CD14-positive monocyte (primary cell): ENCODE measurements around the gene PKNOX2. TPM values are rescaled to one million over a fixed set of nuclear protein-coding genes. Genes with fewer than 3 reads are reported as not detected.

Experiments used
- DNase-seq, 3 donors: peaks; one replicate each; pipeline ENCODE4 v3.0.0-alpha.2; 2011 to 2022
- H2AFZ ChIP-seq: 2 replicates; pipeline ENCODE4 v1.6.0; 2012; ENCODE audit warnings: mild to moderate bottlenecking, low read depth, low read length, inconsistent platforms; ENCODE audit not compliant: insufficient read depth, poor library complexity, severe bottlenecking
- H3K27ac ChIP-seq, 2 donors: 1 replicate in 1 of 2; 2 replicates in 1 of 2; pipeline ENCODE4 v1.5.1; 2012 to 2013; ENCODE audit warnings: low read length in 2 of 2, control low read depth in 1 of 2, inconsistent platforms in 1 of 2, low read depth in 1 of 2, mild to moderate bottlenecking in 1 of 2
- H3K27me3 ChIP-seq, 2 donors: one replicate each; pipeline versions ENCODE4 v1.6.0 to v1.6.1; 2011 to 2013; ENCODE audit warnings: low read length in 2 of 2; ENCODE audit not compliant: control insufficient read depth in 2 of 2, insufficient read depth in 2 of 2
- H3K36me3 ChIP-seq, 2 donors: replicated peaks in 1 of 2; 1 replicate in 1 of 2; 2 replicates in 1 of 2; pipeline versions ENCODE4 v1.5.1 to v1.6.1; 2012 to 2013; ENCODE audit warnings: low read length in 2 of 2, control low read depth in 1 of 2, inconsistent platforms in 1 of 2, mild to moderate bottlenecking in 1 of 2; ENCODE audit not compliant: insufficient read depth in 2 of 2, control insufficient read depth in 1 of 2
- H3K4me1 ChIP-seq, 2 donors: 1 replicate in 1 of 2; 2 replicates in 1 of 2; pipeline versions ENCODE4 v1.5.1 to v1.6.1; 2012 to 2013; ENCODE audit warnings: low read length in 2 of 2, control low read depth in 1 of 2, inconsistent platforms in 1 of 2, mild to moderate bottlenecking in 1 of 2, moderate library complexity in 1 of 2; ENCODE audit not compliant: insufficient read depth in 2 of 2, control insufficient read depth in 1 of 2
- H3K4me2 ChIP-seq: replicated peaks from 2 replicates; pipeline ENCODE3; 2012; ENCODE audit warnings: low read length, moderate library complexity, mild to moderate bottlenecking; ENCODE audit not compliant: poor library complexity, severe bottlenecking; ENCODE audit errors: extremely low read depth
- H3K4me3 ChIP-seq, 3 experiments: fragments of 200-600 bp in 1 of 3; sonication (generic) in 1 of 3; replicated peaks in 1 of 3; 1 replicate in 2 of 3; 2 replicates in 1 of 3; pipeline ENCODE4 v1.5.1; 2011 to 2013; ENCODE audit warnings: low read length in 3 of 3, mild to moderate bottlenecking in 3 of 3, control low read depth in 2 of 3, low read depth in 2 of 3, inconsistent platforms in 1 of 3, moderate library complexity in 1 of 3
- H3K79me2 ChIP-seq: 2 replicates; pipeline ENCODE4 v1.6.0; 2012; ENCODE audit warnings: mild to moderate bottlenecking, control low read depth, inconsistent platforms, low read length, moderate library complexity; ENCODE audit not compliant: insufficient read depth
- H3K9ac ChIP-seq: 2 replicates; pipeline ENCODE4 v1.6.0; 2017; ENCODE audit warnings: low read length, mild to moderate bottlenecking; ENCODE audit not compliant: insufficient read depth, poor library complexity, severe bottlenecking
- H3K9me3 ChIP-seq, 2 donors: replicated peaks in 1 of 2; 1 replicate in 1 of 2; 2 replicates in 1 of 2; pipeline versions ENCODE4 v1.5.1 to v1.6.1; 2012 to 2013; ENCODE audit warnings: low read length in 2 of 2, control low read depth in 1 of 2; ENCODE audit not compliant: control insufficient read depth in 1 of 2, insufficient read depth in 1 of 2
- H4K20me1 ChIP-seq: 2 replicates; pipeline ENCODE4 v1.6.0; 2012; ENCODE audit warnings: mild to moderate bottlenecking, low read length, control low read depth, moderate library complexity; ENCODE audit not compliant: insufficient read depth
- H3K27ac Mint-ChIP-seq, 7 donors: one replicate each; pipeline ENCODE4 v1.8.0; 2020; ENCODE audit warnings: mild to moderate bottlenecking in 7 of 7, mixed read lengths in 7 of 7, moderate library complexity in 6 of 7, inconsistent platforms in 2 of 7
- H3K27me3 Mint-ChIP-seq, 3 donors: one replicate each; pipeline ENCODE4 v1.8.0; 2021 to 2022; ENCODE audit warnings: low read depth in 3 of 3, mild to moderate bottlenecking in 3 of 3, mixed read lengths in 3 of 3, moderate library complexity in 3 of 3, inconsistent platforms in 1 of 3
- H3K36me3 Mint-ChIP-seq, 2 donors: one replicate each; pipeline ENCODE4 v1.8.0; 2020; ENCODE audit warnings: mixed read lengths in 2 of 2, inconsistent platforms in 1 of 2, mild to moderate bottlenecking in 1 of 2
- H3K4me1 Mint-ChIP-seq: one replicate; pipeline ENCODE4 v1.8.0; 2020; ENCODE audit warnings: mild to moderate bottlenecking, mixed read lengths
- H3K4me3 Mint-ChIP-seq, 2 donors: one replicate each; pipeline ENCODE4 v1.8.0; 2020; ENCODE audit warnings: mild to moderate bottlenecking in 2 of 2, mixed read lengths in 2 of 2, moderate library complexity in 1 of 2
- H3K9me3 Mint-ChIP-seq, 7 donors: one replicate each; pipeline ENCODE4 v1.8.0; 2020 to 2022; ENCODE audit warnings: mixed read lengths in 7 of 7, mild to moderate bottlenecking in 6 of 7, moderate library complexity in 6 of 7, inconsistent platforms in 2 of 7
- WGBS: methylation state at CpG from one replicate; pipeline ENCODE4 v1.1.5; 2013; ENCODE audit warnings: missing lambda C conversion rate; ENCODE audit not compliant: insufficient coverage; 5-methylcytosine and 5-hydroxymethylcytosine counted together
- intact Hi-C, 2 donors: fragments of 100-400 bp; cut with micrococcal nuclease; formaldehyde crosslinking; loops; one replicate each; pipeline versions ENCODE4 v1.15.0 to v1.15.1; 2023
- polyA plus RNA-seq, 3 donors: library from polyadenylated mRNA; depleted of rRNA in 1 of 3; unstranded in 2 of 3; stranded (reverse) in 1 of 3; fragments of 300-500 nt in 2 of 3; fragments of >200 nt in 1 of 3; fragmentation: Illumina TruSeq in 2 of 3; gene quantifications; 1 replicate in 2 of 3; 2 replicates in 1 of 3; pipeline ENCODE4 v1.2.3, GENCODE V29; 2012 to 2021
- TF ChIP-seq, protein P1 (sequence below): fragments of 200-600 bp; IDR thresholded peaks from one replicate; pipeline ENCODE4 v1.8.0; 2022; ENCODE audit warnings: antibody characterized with exemption, mild to moderate bottlenecking

The PKNOX2 gene
- polyA plus RNA-seq, 3 donors = not detected

- H3K9ac ChIP-seq = no peak overlapping the region
- H3K4me2 ChIP-seq = no peak overlapping the region
- no peak for DNase-seq
- Mint-ChIP-seq H3K9me3 (peaks cover 0 to 11% (median 2%) of the 10 kb centered on the region in 7 donors), H3K36me3 (no peaks in the 10 kb centered on the region), H3K4me1 (no peaks in the 10 kb centered on the region), H3K4me3 (no peak overlapping the region), H3K27ac (no peak overlapping the region), H3K27me3 (peaks cover 0 to 11% (median 2%) of the 10 kb centered on the region in 3 donors)
- no peak overlapping the region for H3K4me3 ChIP-seq
- H3K9me3 ChIP-seq = no peaks in the 10 kb centered on the region
- H3K79me2 ChIP-seq = no peaks in the 10 kb centered on the region
- H3K4me1 ChIP-seq = no peaks in the 10 kb centered on the region
- no peaks in the 10 kb centered on the region for H3K36me3 ChIP-seq
- 95% methylated on average over 4 of the region's 7 CpGs for WGBS
- TF ChIP-seq, protein P1, sequence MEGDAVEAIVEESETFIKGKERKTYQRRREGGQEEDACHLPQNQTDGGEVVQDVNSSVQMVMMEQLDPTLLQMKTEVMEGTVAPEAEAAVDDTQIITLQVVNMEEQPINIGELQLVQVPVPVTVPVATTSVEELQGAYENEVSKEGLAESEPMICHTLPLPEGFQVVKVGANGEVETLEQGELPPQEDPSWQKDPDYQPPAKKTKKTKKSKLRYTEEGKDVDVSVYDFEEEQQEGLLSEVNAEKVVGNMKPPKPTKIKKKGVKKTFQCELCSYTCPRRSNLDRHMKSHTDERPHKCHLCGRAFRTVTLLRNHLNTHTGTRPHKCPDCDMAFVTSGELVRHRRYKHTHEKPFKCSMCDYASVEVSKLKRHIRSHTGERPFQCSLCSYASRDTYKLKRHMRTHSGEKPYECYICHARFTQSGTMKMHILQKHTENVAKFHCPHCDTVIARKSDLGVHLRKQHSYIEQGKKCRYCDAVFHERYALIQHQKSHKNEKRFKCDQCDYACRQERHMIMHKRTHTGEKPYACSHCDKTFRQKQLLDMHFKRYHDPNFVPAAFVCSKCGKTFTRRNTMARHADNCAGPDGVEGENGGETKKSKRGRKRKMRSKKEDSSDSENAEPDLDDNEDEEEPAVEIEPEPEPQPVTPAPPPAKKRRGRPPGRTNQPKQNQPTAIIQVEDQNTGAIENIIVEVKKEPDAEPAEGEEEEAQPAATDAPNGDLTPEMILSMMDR = no peak
- no peak overlapping the region for H2AFZ ChIP-seq
- intact Hi-C loops = no loop called here
- no peaks in the 10 kb centered on the region for H3K27me3 ChIP-seq
- H3K27ac ChIP-seq = no peak overlapping the region
- H4K20me1 ChIP-seq = no peaks in the 10 kb centered on the region
Measured at GRCh38 chr11:125315079-125315740, 150.7 kb downstream of the PKNOX2 start.

DNA sequence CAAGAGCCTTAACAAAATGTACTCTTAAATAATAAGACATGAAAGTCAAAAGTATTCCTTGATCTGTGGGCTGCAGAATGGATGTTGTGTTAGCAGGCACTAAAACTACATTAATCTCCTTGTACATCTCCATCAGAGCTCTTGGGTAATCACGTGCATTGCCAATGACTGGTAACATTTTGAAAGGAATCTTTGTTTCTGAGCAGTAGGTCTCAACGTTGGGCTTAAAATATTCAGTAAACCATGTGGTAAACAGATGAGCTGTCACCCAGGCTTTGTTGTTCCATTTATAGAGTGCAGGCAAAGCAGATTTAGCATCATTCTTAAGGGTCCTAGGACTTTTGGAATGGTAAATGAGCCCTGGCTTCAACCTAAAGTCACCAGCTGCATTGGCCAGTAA is 152.9 kb downstream of the PKNOX2 start:
- Mint-ChIP-seq H3K4me1 (no peaks in the 10 kb centered on the region), H3K4me3 (no peak overlapping the region), H3K36me3 (no peaks in the 10 kb centered on the region), H3K27me3 (peaks cover 0 to 12% (median 2%) of the 10 kb centered on the region in 3 donors), H3K9me3 (peaks cover 0 to 11% (median 2%) of the 10 kb centered on the region in 7 donors), H3K27ac (no peak overlapping the region)
- Histone ChIP-seq H3K4me1 (no peaks in the 10 kb centered on the region), H3K79me2 (no peaks in the 10 kb centered on the region), H3K9ac (no peak overlapping the region), H4K20me1 (no peaks in the 10 kb centered on the region), H3K4me2 (no peak overlapping the region), H3K36me3 (no peaks in the 10 kb centered on the region), H3K9me3 (no peaks in the 10 kb centered on the region), H3K27ac (no peak overlapping the region), H3K4me3 (no peak overlapping the region), H2AFZ (no peak overlapping the region), H3K27me3 (no peaks in the 10 kb centered on the region)
- intact Hi-C loops = no loop called here
- 100% methylated on average over 2 of the region's 2 CpGs for WGBS
- no peak for DNase-seq
- TF ChIP-seq, protein P1 = no peak
